Nephron progenitor cell (in vitro differentiated cells): ENCODE data around the gene CNTNAP5.

Experiments used
- DNase-seq: peaks from one replicate; pipeline ENCODE4 v3.0.0; 2021
- H3K27ac Mint-ChIP-seq: 2 replicates; pipeline ENCODE4 v1.8.0; 2021; ENCODE audit warnings: mild to moderate bottlenecking, moderate library complexity, mixed read lengths
- H3K27me3 Mint-ChIP-seq: 2 replicates; pipeline ENCODE4 v1.8.0; 2021; ENCODE audit warnings: mild to moderate bottlenecking, low read depth, mixed read lengths; ENCODE audit not compliant: poor library complexity
- H3K36me3 Mint-ChIP-seq: 2 replicates; pipeline ENCODE4 v1.8.0; 2021; ENCODE audit warnings: low read depth, mixed read lengths
- H3K4me1 Mint-ChIP-seq: 2 replicates; pipeline ENCODE4 v1.8.0; 2021; ENCODE audit warnings: mixed read lengths
- H3K4me3 Mint-ChIP-seq: 2 replicates; pipeline ENCODE4 v1.8.0; 2021; ENCODE audit warnings: mild to moderate bottlenecking, moderate library complexity, mixed read lengths
- H3K9me3 Mint-ChIP-seq: 2 replicates; pipeline ENCODE4 v1.8.0; 2021; ENCODE audit warnings: mild to moderate bottlenecking, moderate library complexity, mixed read lengths
- CTCF ChIP-seq: fragments of 200-600 bp; sonication (generic); IDR thresholded peaks from 2 replicates; pipeline ENCODE4 v1.5.0; 2021; ENCODE audit warnings: antibody characterized with exemption

The CNTNAP5 gene

GRCh38 chr2:124810132-124810531, 785.0 kb downstream of the CNTNAP5 start:
- H3K27ac Mint-ChIP-seq: no peak overlapping the region
- no peaks in the 10 kb centered on the region for H3K4me1 Mint-ChIP-seq
- no peaks in the 10 kb centered on the region for H3K9me3 Mint-ChIP-seq
- no peak overlapping the region for H3K4me3 Mint-ChIP-seq
- peak; percentile 22 for DNase-seq
- peaks cover 6% of the 10 kb centered on the region for H3K27me3 Mint-ChIP-seq
- H3K36me3 Mint-ChIP-seq: no peaks in the 10 kb centered on the region
- peak; percentile 27 for TF ChIP-seq CTCF

GRCh38 chr2:124814968-124815745, 790.1 kb downstream of the CNTNAP5 start:
- Mint-ChIP-seq H3K27ac (no peak overlapping the region), H3K9me3 (no peaks in the 10 kb centered on the region), H3K27me3 (no peaks in the 10 kb centered on the region), H3K4me3 (no peak overlapping the region), H3K4me1 (no peaks in the 10 kb centered on the region), H3K36me3 (no peaks in the 10 kb centered on the region)
- no peak for TF ChIP-seq CTCF
- no peak for DNase-seq

- H3K9me3 Mint-ChIP-seq: no peaks in the 10 kb centered on the region
Measured at GRCh38 chr2:124816007-124816406, 790.9 kb downstream of the CNTNAP5 start.

DNA sequence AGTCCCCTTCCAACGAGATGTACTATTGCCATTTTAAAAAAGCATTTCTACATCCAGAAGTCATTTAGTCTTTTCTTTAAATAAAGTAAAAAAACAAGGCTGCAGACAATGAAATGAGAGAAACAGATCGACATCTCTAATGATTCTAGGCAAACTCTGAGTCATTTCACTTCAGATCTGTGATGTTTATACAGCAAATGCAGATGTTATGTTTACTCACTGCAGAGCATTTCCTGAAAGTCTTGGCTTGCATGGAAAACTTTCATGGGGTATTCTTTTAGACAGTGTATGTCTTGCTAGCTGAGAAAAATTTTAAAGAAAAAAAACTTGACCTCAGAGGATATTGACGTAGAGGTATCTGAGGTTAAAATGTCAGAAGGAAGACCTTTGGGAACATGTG, 797.4 kb downstream of the CNTNAP5 start:
- no peaks in the 10 kb centered on the region for H3K27me3 Mint-ChIP-seq
- no peaks in the 10 kb centered on the region for H3K9me3 Mint-ChIP-seq
- no peak for TF ChIP-seq CTCF

More at GRCh38 chr2:124816007-124816406, 790.9 kb downstream of the CNTNAP5 start:
- DNase-seq: no peak
- Mint-ChIP-seq H3K27ac (no peak overlapping the region), H3K4me3 (no peak overlapping the region), H3K4me1 (no peaks in the 10 kb centered on the region), H3K36me3 (no peaks in the 10 kb centered on the region), H3K27me3 (no peaks in the 10 kb centered on the region)
- TF ChIP-seq CTCF: no peak

DNA sequence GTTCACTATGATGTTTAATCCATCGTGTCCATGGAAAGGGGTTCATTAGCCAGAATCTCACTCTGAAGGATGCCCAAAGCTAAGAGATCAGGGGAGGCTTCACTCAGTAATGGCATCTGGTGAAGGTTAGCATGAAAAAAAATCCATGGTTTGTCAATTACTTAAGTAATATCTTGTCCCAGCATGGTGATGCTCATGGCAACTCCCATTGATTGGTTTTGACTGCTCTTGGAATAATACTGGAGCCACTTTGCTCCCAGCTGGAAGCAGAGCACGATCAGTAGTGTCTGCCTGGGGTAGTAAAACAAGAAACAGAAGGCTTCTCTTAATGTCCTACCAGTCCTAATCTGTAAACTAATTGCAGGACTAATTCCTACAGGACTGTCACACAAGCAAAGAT, 799.4 kb downstream of the CNTNAP5 start:
- TF ChIP-seq CTCF: no peak
- DNase-seq: no peak
- Mint-ChIP-seq H3K4me3 (no peak overlapping the region), H3K27me3 (no peaks in the 10 kb centered on the region), H3K4me1 (no peaks in the 10 kb centered on the region), H3K36me3 (no peaks in the 10 kb centered on the region), H3K27ac (no peak overlapping the region), H3K9me3 (peaks cover 6% of the 10 kb centered on the region)

More for the DNA sequence above, 797.4 kb downstream of the CNTNAP5 start:
- Mint-ChIP-seq H3K4me3 (no peak overlapping the region), H3K36me3 (no peaks in the 10 kb centered on the region), H3K27ac (no peak overlapping the region), H3K4me1 (no peaks in the 10 kb centered on the region)
- DNase-seq: no peak

GRCh38 chr2:124832521-124832920, 807.4 kb downstream of the CNTNAP5 start:
- no peaks in the 10 kb centered on the region for H3K27me3 Mint-ChIP-seq
- H3K4me3 Mint-ChIP-seq: no peak overlapping the region
- TF ChIP-seq CTCF: no peak
- no peaks in the 10 kb centered on the region for H3K36me3 Mint-ChIP-seq
- DNase-seq: no peak
- no peaks in the 10 kb centered on the region for H3K4me1 Mint-ChIP-seq
- no peak overlapping the region for H3K27ac Mint-ChIP-seq
- H3K9me3 Mint-ChIP-seq: peaks cover 17% of the 10 kb centered on the region
